GM12878 (cell line): Measurements from ENCODE around the gene ATG101. TPM values are rescaled to one million over a fixed set of nuclear protein-coding genes. Genes with fewer than 3 reads are reported as not detected.

ENCODE experiments used
- CBFB ChIP-seq: IDR thresholded peaks from 2 replicates; pipeline ENCODE4 v1.6.1; 2016; ENCODE audit warnings: antibody characterized with exemption, low read depth
- CREM ChIP-seq: IDR thresholded peaks from 2 replicates; pipeline ENCODE4 v1.6.1; 2014; ENCODE audit warnings: antibody characterized with exemption, low read depth
- EP300 ChIP-seq, 2 experiments: fragments of 150-350 bp in 1 of 2; IDR thresholded peaks; 2 replicates each; pipeline ENCODE4 v1.6.1; 2011 to 2012; ENCODE audit warnings: low read depth in 2 of 2, low read length in 2 of 2, borderline replicate concordance in 1 of 2, improper control_type of control experiment in 1 of 2, inconsistent platforms in 1 of 2; ENCODE audit not compliant: control insufficient read depth in 1 of 2
- ETV6 ChIP-seq, 2 experiments: fragments of 450-650 bp in 1 of 2; IDR thresholded peaks in 1 of 2; conservative IDR thresholded peaks in 1 of 2; 2 replicates each; pipeline ENCODE4 v1.6.1; 2014; ENCODE audit warnings: antibody characterized with exemption in 1 of 2, borderline replicate concordance in 1 of 2, low read depth in 1 of 2, mild to moderate bottlenecking in 1 of 2, moderate library complexity in 1 of 2
- FOXM1 ChIP-seq: IDR thresholded peaks from 2 replicates; pipeline ENCODE4 v1.6.1; 2012; ENCODE audit warnings: low read depth, mild to moderate bottlenecking, inconsistent platforms, low read length, moderate library complexity
- GABPA ChIP-seq: IDR thresholded peaks from 2 replicates; pipeline ENCODE4 v1.6.1; 2014; ENCODE audit warnings: antibody characterized with exemption, low read depth, mild to moderate bottlenecking, inconsistent platforms
- GATAD2B ChIP-seq: fragments of 450-650 bp; conservative IDR thresholded peaks from 2 replicates; pipeline ENCODE4 v1.6.1; 2017; ENCODE audit warnings: low read depth, mild to moderate bottlenecking, moderate library complexity
- NR2C2 ChIP-seq: IDR thresholded peaks from 2 replicates; pipeline ENCODE4 v1.6.1; 2011; ENCODE audit warnings: borderline replicate concordance, low read depth; ENCODE audit not compliant: control insufficient read depth, insufficient read length
- NR2F1 ChIP-seq: fragments of 450-650 bp; conservative IDR thresholded peaks from 2 replicates; pipeline ENCODE4 v1.6.1; 2017; ENCODE audit warnings: mild to moderate bottlenecking
- PAX5 ChIP-seq: IDR thresholded peaks from 2 replicates; pipeline ENCODE4 v1.6.1; 2011; ENCODE audit warnings: low read depth, low read length, borderline replicate concordance
- POLR2A ChIP-seq: IDR thresholded peaks from 2 replicates; pipeline ENCODE4 v1.6.1; 2011; ENCODE audit warnings: low read depth, mild to moderate bottlenecking, low read length
- RFX5 ChIP-seq: IDR thresholded peaks from 2 replicates; pipeline ENCODE4 v1.6.1; 2011; ENCODE audit warnings: low read depth, low read length, improper control_type of control experiment
- SMAD1 ChIP-seq: fragments of 450-650 bp; IDR thresholded peaks from 2 replicates; pipeline ENCODE4 v1.6.1; 2018; ENCODE audit warnings: mild to moderate bottlenecking, low read depth; ENCODE audit not compliant: partially characterized antibody
- SMC3 ChIP-seq: IDR thresholded peaks from 2 replicates; pipeline ENCODE4 v1.6.1; 2011; ENCODE audit warnings: low read length, improper control_type of control experiment, borderline replicate concordance
- SPI1 ChIP-seq: IDR thresholded peaks from 2 replicates; pipeline ENCODE4 v1.6.1; 2011; ENCODE audit warnings: low read depth, mild to moderate bottlenecking, low read length, moderate library complexity, borderline replicate concordance; ENCODE audit not compliant: insufficient read depth
- STAT1 ChIP-seq: fragments of 450-650 bp; conservative IDR thresholded peaks from 2 replicates; pipeline ENCODE4 v1.6.1; 2014; ENCODE audit warnings: antibody characterized with exemption, mild to moderate bottlenecking
- SUZ12 ChIP-seq: fragments of 200-600 bp; sonication (generic); IDR thresholded peaks from one replicate; pipeline ENCODE4 v1.6.1; 2018; ENCODE audit warnings: antibody characterized with exemption, mild to moderate bottlenecking; ENCODE audit not compliant: unreplicated experiment
- WRNIP1 ChIP-seq: IDR thresholded peaks from 2 replicates; pipeline ENCODE4 v1.6.1; 2011; ENCODE audit warnings: low read depth, low read length, improper control_type of control experiment, borderline replicate concordance
- ZNF384 ChIP-seq: IDR thresholded peaks from 2 replicates; pipeline ENCODE4 v1.6.1; 2012; ENCODE audit warnings: low read depth, mild to moderate bottlenecking, low read length, improper control_type of control experiment, borderline replicate concordance
- ZNF622 ChIP-seq: fragments of 450-650 bp; IDR thresholded peaks from 2 replicates; pipeline ENCODE4 v1.6.1; 2017; ENCODE audit warnings: mild to moderate bottlenecking, inconsistent platforms
- ZNF687 ChIP-seq: fragments of 450-650 bp; IDR thresholded peaks from 2 replicates; pipeline ENCODE4 v1.6.1; 2017; ENCODE audit warnings: mild to moderate bottlenecking, moderate library complexity
- ZZZ3 ChIP-seq: IDR thresholded peaks from 2 replicates; pipeline ENCODE4 v1.6.1; 2011; ENCODE audit warnings: low read depth; ENCODE audit not compliant: control insufficient read depth, insufficient read length
- polyA plus RNA-seq, 11 experiments: library from polyadenylated mRNA; depleted of rRNA in 4 of 11; unstranded in 6 of 11; stranded (reverse) in 5 of 11; fragments of >200 nt; fragmentation: Nextera tagmentation in 4 of 11; fragmentation: Illumina TruSeq in 1 of 11; extraction: Ambion mirVana in 4 of 11; extraction: Trizol in 1 of 11; gene quantifications; 1 replicate in 1 of 11; 2 replicates in 10 of 11; pipeline versions ENCODE4 v1.2.1 to v1.2.3, GENCODE V29; 2011 to 2016; ENCODE audit warnings: inconsistent platforms in 2 of 11, missing spikeins in 2 of 11, low read depth in 1 of 11
- total RNA-seq, 4 experiments: library from RNA; depleted of rRNA in 3 of 4; stranded (reverse); fragments of >200 nt in 3 of 4; fragmentation: Illumina TruSeq in 1 of 4; extraction: Trizol in 1 of 4; gene quantifications; 2 replicates each; pipeline versions ENCODE4 v1.2.1 to v1.2.3, GENCODE V29; 2013 to 2021
- TF ChIP-seq, protein P1 (sequence below): fragments of 450-650 bp; IDR thresholded peaks from 2 replicates; pipeline ENCODE4 v1.6.1; 2017; ENCODE audit warnings: borderline replicate concordance

Gene ATG101
- total and polyA plus RNA-seq, 10 of the 15 experiments (the other 5 are each of a cell fraction or from before 2014, with no cell fraction given), result 2.7 to 49.8 (median 35.3) TPM

GRCh38 chr12:52069327-52070184, at the start of gene ATG101 (continued):
- 0 out of 2 replicates have a peak, but pooled peaks have one; percentile 44 for TF ChIP-seq PAX5
- peak; percentile 89 for TF ChIP-seq GABPA
- no peak for TF ChIP-seq ZZZ3
- TF ChIP-seq SMAD1, result no peak
- 0 out of 2 replicates have a peak, but pooled peaks have one; percentile 31 for TF ChIP-seq ZNF384
- peak; percentile 88 for TF ChIP-seq CREM
- peak; percentile 8; the same call in 1 of the 2 replicates for TF ChIP-seq SPI1
- TF ChIP-seq, protein P1, sequence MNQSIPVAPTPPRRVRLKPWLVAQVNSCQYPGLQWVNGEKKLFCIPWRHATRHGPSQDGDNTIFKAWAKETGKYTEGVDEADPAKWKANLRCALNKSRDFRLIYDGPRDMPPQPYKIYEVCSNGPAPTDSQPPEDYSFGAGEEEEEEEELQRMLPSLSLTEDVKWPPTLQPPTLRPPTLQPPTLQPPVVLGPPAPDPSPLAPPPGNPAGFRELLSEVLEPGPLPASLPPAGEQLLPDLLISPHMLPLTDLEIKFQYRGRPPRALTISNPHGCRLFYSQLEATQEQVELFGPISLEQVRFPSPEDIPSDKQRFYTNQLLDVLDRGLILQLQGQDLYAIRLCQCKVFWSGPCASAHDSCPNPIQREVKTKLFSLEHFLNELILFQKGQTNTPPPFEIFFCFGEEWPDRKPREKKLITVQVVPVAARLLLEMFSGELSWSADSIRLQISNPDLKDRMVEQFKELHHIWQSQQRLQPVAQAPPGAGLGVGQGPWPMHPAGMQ, result no peak
- peak; percentile 86; the same call in 1 of the 2 replicates for TF ChIP-seq GATAD2B
- 0 out of 2 replicates have a peak, but pooled peaks have one; percentile 70 for TF ChIP-seq CBFB
- TF ChIP-seq EP300 (IDR thresholded peaks at IDR 0.05; ENCODE audit: borderline replicate concordance in 1 of 2, control insufficient read depth in 1 of 2, low read depth in 2 of 2, low read length in 2 of 2), result peak; percentile 52 to 56; a peak in 2 of 4 replicates
- TF ChIP-seq SMC3, result no peak; the same call in none of the 2 replicates
- no peak for TF ChIP-seq WRNIP1
- TF ChIP-seq RFX5, result peak; percentile 45; the same call in 1 of the 2 replicates
- peak; percentile 94 for TF ChIP-seq POLR2A
- TF ChIP-seq ETV6 (conservative IDR thresholded peaks at IDR 0.05 in 1 of 2, IDR thresholded peaks at IDR 0.05 in 1 of 2; ENCODE audit: borderline replicate concordance in 1 of 2, low read depth in 1 of 2), result no peak; a peak in 1 of 4 replicates
- TF ChIP-seq ZNF622, result no peak
- TF ChIP-seq ZNF687, result 0 out of 2 replicates have a peak, but pooled peaks have one; percentile 41
- no peak for TF ChIP-seq SUZ12
- TF ChIP-seq NR2C2, result no peak
- peak; percentile 48; the same call in 1 of the 2 replicates for TF ChIP-seq FOXM1
- peak; percentile 99 for TF ChIP-seq STAT1
- TF ChIP-seq NR2F1, result peak; percentile 64; the same call in 1 of the 2 replicates
